Measurements from ENCODE around the gene TCERG1L. TPM values are rescaled to one million over a fixed set of nuclear protein-coding genes. Genes with fewer than 3 reads are reported as not detected.

The TCERG1L gene
- total RNA-seq, 2 experiments from 2014 or later, result 0.06 TPM; not detected in 1

DNA sequence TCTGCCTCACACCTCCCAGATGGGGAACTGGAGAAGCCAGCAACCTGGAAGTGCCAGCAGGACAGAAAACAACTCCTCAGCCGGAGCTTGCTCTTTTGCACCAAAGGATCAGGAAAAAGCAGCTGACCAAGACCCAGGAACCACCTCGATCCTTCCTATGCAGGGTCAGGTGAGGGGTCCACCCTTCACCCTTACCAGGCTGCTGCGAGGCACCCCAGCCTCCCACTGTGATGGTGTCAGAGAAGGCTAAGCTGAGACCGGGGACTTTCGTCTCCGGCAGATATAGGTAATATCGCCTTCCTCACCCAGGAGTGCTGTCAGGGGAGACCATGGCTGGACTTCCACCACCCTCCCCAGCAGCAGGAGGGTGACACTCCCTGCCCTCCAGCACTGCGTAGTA, 254.7 kb downstream of the TCERG1L start:
- peaks cover 11% of the 10 kb centered on the region for H3K9me3 Mint-ChIP-seq
- no peak for TF ChIP-seq CTCF (IDR thresholded peaks at IDR 0.05)
- H3K27me3 ChIP-seq (ENCODE audit: control insufficient read depth in 1 of 2, insufficient read depth in 2 of 2, low read length in 2 of 2), result no peaks in the 10 kb centered on the region
- no peak overlapping the region for H3K4me3 Mint-ChIP-seq
- ATAC-seq (ENCODE audit: poor library complexity) (no peak), DNase-seq (no peak)
- peaks cover 0 to 15% of the 10 kb centered on the region in 2 experiments for H3K9me3 ChIP-seq (ENCODE audit: control insufficient read depth in 1 of 2, insufficient read depth in 1 of 2, low read length in 2 of 2)
- ChIA-PET CTCF (no interaction called here), POLR2A (no interaction called here)
- H3K27ac ChIP-seq (ENCODE audit: low read depth in 1 of 2, low read length in 2 of 2), result no peak overlapping the region
- intact Hi-C loops (cut with DNase I, micrococcal nuclease), result no loop called here
- H3K36me3 Mint-ChIP-seq (ENCODE audit: low read depth), result no peaks in the 10 kb centered on the region
- H3K27ac Mint-ChIP-seq, result no peak overlapping the region
- no peaks in the 10 kb centered on the region for H3K4me1 ChIP-seq (ENCODE audit: insufficient read depth, low read length)
- no peaks in the 10 kb centered on the region for H3K36me3 ChIP-seq (ENCODE audit: insufficient read depth, low read length)
- H3K27me3 Mint-ChIP-seq, result no peaks in the 10 kb centered on the region
- H3K4me3 ChIP-seq (ENCODE audit: low read length), result no peak overlapping the region
- no peaks in the 10 kb centered on the region for H3K4me1 Mint-ChIP-seq (ENCODE audit: low read depth)

GRCh38 chr10:131056091-131056579, 255.4 kb downstream of the TCERG1L start:
- Mint-ChIP-seq H3K9me3 (peaks cover 12% of the 10 kb centered on the region), H3K4me3 (no peak overlapping the region), H3K4me1 (ENCODE audit: low read depth) (no peaks in the 10 kb centered on the region)

DNA sequence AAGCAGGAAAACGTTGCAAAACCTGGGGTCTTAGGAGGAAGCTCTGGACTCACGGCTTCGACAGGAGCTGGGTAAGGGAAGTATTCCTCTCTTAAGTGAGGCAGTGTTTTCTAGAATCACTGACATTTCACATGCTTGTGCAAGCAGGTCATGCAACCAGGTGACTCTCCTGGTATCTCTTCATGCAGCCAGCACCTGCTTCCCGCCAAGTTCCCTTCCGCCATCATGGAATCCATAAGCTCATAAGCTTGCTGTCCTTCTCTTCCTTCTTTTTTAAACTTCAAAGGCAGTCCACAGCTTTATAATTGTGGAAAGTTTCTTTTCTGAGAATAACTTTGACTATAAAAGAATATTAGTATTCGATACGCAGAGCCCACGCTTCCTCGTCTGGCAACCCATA, 256.1 kb downstream of the TCERG1L start:
- no peaks in the 10 kb centered on the region for H3K36me3 ChIP-seq (ENCODE audit: insufficient read depth, low read length)
- no peak overlapping the region for H3K27ac Mint-ChIP-seq
- DNase-seq, result no peak
- intact Hi-C loops (cut with DNase I, micrococcal nuclease), result no loop called here
- H3K9me3 Mint-ChIP-seq, result peaks cover 14% of the 10 kb centered on the region
- no peaks in the 10 kb centered on the region for H3K4me1 ChIP-seq (ENCODE audit: insufficient read depth, low read length)
- ChIA-PET CTCF (no interaction called here), POLR2A (no interaction called here)
- no peaks in the 10 kb centered on the region for H3K27me3 Mint-ChIP-seq
- no peak for TF ChIP-seq CTCF (IDR thresholded peaks at IDR 0.05)
- no peak overlapping the region for H3K4me3 ChIP-seq (ENCODE audit: low read length)
- H3K4me3 Mint-ChIP-seq, result no peak overlapping the region
- H3K9me3 ChIP-seq (ENCODE audit: control insufficient read depth in 1 of 2, insufficient read depth in 1 of 2, low read length in 2 of 2), result peaks cover 0 to 12% of the 10 kb centered on the region in 2 experiments
- H3K36me3 Mint-ChIP-seq (ENCODE audit: low read depth), result no peaks in the 10 kb centered on the region
- no peak for ATAC-seq (ENCODE audit: poor library complexity)
- H3K4me1 Mint-ChIP-seq (ENCODE audit: low read depth), result no peaks in the 10 kb centered on the region
- no peak overlapping the region for H3K27ac ChIP-seq (ENCODE audit: low read depth in 1 of 2, low read length in 2 of 2)
- no peaks in the 10 kb centered on the region for H3K27me3 ChIP-seq (ENCODE audit: control insufficient read depth in 1 of 2, insufficient read depth in 2 of 2, low read length in 2 of 2)

More at GRCh38 chr10:131056091-131056579, 255.4 kb downstream of the TCERG1L start:
- no peaks in the 10 kb centered on the region for H3K4me1 ChIP-seq (ENCODE audit: insufficient read depth, low read length)
- ChIA-PET CTCF (no interaction called here), POLR2A (no interaction called here)
- Mint-ChIP-seq H3K36me3 (ENCODE audit: low read depth) (no peaks in the 10 kb centered on the region), H3K27me3 (no peaks in the 10 kb centered on the region), H3K27ac (no peak overlapping the region)
- no peak for TF ChIP-seq CTCF (IDR thresholded peaks at IDR 0.05)
- peaks cover 0 to 13% of the 10 kb centered on the region in 2 experiments for H3K9me3 ChIP-seq (ENCODE audit: control insufficient read depth in 1 of 2, insufficient read depth in 1 of 2, low read length in 2 of 2)
- DNase-seq, result no peak
- no peak overlapping the region for H3K4me3 ChIP-seq (ENCODE audit: low read length)
- intact Hi-C loops (cut with DNase I, micrococcal nuclease), result no loop called here
- H3K36me3 ChIP-seq (ENCODE audit: insufficient read depth, low read length), result no peaks in the 10 kb centered on the region
- H3K27ac ChIP-seq (ENCODE audit: low read depth in 1 of 2, low read length in 2 of 2), result no peak overlapping the region
- no peak for ATAC-seq (ENCODE audit: poor library complexity)
- H3K27me3 ChIP-seq (ENCODE audit: control insufficient read depth in 1 of 2, insufficient read depth in 2 of 2, low read length in 2 of 2), result no peaks in the 10 kb centered on the region

Measured in CD4-positive, alpha-beta T cell (primary cell).